Stimulated activated CD4-positive, alpha-beta T cell treated with anti-CD3 and anti-CD28 coated beads, TNF-alpha, amount 100 ng/mL, for 4 hours (primary cell): ENCODE results near the gene MND1.
A peak's percentile ranks its signal among the peaks of the same experiment; 100 is the strongest.
"Not testable (repeated sequence)": the region's sequence is repeated elsewhere in the genome, so short reads cannot be mapped to it uniquely, and the experiment has no call there.

Source experiments
- DNase-seq, 3 experiments: peaks; one replicate each; pipeline ENCODE4 v3.0.0-alpha.2; 2020; ENCODE audit warnings: low read depth in 3 of 3

The MND1 gene

DNA sequence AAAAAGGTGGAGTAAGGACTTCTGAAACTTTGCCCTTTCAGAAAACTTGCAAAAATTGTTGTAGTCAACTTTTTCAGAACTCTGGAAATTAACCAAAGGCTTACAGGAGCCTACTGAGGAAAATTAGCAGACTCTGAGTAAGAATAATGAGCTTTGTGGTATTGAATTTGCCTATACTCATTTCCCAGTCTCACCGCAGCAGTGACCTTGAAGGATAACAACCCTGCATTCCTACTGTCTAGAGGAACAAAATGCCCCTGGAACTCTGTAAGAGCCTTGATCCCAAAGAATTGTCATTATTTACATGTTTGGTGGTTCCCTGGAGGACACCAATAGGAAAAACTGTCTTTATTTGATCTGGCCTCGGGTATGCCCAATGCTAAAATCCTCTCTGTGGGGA is 57.9 kb downstream of the MND1 start:
- no peak for DNase-seq

DNA sequence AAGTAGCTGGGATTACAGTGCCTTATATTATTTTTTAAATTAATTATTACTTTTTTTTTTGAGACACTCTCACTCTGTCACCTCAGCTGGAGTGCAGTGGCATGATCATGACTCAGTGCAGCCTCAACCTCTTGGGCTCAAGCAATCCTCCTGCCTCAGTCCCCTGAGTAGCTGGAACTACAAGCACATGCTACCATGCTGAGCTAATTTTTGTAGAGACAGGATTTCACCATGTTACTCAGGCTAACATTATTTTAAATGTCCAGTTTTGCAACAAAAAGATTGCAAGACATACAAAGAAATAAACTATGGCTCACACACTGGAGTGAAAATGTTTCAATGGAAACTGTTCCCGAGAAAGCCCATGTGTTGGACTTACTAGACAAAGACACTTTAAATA is 59.2 kb downstream of the MND1 start:
- DNase-seq, result no peak

DNA sequence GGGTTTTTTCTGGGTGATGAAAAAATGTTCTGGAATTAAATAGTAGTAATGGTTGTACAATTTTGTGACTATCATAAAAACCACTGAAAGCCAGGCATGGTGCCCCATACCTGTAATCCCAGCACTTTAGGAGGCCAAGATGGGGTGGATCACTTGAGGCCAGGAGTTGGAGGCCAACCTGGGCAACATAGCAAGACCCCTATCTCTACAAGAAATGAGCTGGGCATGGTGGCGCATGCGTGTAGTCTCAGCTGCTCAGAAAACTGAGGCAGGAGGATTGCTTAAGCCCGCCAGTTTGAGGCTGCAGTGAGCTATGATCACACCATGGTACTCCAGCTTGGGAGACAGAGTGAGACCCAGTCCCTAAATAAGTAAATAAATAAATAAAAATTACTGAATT is 63.4 kb downstream of the MND1 start:
- DNase-seq, result no peak

DNA sequence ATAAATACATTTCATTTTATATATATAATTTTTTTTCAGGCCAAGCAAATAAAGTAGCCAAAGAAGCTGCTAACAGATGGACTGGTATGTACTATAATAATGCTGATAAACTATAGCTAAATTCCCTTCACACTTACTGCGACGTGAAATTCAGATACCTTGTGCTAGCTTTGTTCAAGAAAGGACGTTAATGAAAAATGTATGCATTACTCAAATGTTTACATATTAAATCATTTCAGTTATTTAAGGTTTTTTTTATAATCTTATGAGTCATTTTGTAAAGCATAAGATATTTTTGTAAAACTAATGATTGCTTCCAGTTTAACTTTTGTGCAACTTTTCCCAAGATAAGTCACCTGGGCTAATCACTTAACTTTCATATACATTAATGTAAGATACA is 64.4 kb downstream of the MND1 start:
- no peak for DNase-seq

DNA sequence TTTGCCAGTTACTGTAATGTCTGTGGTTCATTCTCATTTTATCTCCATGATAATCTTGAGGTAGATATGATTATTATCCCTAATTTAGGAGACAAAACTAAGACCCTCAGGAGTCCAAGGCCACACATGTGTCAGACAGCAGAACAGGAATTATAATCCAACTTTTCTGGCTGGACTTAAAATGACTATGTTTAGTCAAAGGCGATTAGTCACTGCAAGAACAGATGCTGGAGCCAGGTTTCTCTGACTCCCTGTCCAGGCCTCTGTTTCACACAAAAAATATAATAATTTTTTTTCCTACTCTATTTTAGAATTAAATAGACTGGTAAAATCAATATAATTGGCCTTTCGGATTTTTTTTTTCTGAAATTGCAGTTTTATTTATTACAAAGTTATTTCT is 64.9 kb downstream of the MND1 start:
- DNase-seq, result no peak

DNA sequence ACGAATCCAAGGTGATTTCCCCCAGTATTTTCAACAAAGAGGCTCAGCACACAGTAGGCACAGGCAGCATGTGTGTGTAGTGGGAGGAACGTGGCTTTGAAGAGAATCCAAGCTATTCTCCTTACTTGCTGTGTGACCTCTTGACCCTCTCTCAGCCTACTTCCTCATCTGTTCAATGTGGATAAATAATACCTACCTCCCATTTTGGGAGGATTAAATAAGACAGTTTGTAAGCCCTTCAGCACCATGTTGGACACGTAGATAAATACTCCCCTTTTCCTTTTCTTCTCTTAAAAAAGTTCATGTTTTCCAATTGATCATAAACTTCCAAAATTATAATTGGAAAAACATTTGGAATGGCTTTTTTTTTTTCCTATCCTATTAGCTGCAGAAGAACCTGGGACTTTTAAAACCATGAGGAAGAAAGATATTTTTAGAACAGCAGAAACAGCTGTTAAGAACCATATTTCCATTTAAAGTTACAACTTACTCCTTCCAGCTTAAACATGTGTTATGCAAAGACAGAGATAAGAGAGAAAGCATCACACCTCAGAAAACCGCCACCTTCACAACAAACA is 65.5 kb downstream of the MND1 start:
- no peak for DNase-seq

DNA sequence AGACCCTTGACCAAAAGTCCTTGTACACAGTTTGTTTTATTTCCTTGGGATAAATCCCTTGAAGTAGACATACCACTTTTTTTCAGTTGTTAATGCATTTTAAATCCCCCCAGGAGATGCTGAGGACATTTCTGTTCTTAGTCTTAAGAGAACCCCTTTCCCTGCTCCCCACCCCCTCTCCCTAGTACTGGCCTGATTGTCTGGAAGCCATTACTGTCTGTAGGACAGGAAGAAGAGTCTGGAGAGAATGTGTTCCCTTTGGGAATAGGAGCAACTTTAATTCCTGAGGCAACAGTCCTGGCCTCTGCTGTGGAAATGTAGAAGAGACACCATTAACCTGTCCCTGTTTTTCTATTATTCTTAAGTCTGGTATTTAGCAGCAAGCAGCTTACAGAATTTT is 69.4 kb downstream of the MND1 start:
- DNase-seq, result no peak

DNA sequence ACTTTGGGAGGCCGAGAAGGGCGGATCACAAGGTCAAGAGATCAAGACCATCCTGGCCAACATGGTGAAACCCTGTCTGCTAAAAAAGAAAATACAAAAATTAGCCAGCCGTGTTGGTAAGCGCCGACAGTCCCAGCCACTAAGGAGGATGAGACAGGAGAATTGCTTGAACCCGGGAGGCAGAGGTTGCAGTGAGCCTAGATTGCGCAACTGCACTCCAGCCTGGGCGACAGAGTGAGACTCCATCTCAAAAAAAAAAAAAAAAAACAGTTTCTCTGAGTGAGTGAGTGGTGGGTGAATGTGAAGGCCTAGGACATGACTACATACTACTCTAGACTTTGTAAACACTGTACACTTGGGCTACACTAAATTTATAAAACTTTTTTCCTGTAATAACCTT is 72.0 kb downstream of the MND1 start:
- not testable (repeated sequence) for DNase-seq

DNA sequence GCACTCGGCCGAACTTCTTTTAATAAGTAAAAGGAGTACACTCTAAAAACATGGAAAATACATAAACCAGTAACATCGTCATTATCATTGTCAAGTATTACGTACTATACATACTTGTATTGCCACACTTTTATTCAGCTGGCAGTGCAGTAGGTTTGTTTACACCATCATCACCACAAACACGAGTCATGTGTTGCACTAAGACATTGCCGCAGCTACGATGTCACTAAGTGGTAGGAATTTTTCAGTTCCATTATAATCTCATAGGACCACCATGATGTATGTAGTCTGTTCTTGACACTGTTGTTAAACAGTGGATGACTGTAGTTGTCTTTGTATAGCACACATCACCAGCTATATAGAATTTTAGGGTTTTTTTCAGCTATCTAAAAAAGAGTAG is 73.6 kb downstream of the MND1 start:
- DNase-seq, result no peak

DNA sequence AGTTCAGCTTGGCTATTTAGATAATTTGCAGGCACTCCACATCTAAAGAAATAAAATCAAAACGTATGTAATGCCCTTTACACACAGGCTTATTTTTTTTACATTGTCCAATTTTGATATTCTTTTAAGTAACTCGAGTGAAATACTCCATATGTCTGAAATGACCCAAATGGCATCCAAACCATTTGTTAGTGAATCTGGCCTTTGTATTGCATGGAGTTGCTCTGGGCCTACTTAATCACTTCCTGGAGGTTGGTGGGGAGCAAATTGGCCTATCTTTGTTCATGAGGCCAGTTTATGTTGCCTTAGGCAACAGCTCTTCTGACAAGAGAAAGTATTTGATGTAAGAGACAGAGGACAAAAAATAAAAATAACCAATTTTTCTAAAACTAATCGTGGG is 74.1 kb downstream of the MND1 start:
- no peak for DNase-seq

DNA sequence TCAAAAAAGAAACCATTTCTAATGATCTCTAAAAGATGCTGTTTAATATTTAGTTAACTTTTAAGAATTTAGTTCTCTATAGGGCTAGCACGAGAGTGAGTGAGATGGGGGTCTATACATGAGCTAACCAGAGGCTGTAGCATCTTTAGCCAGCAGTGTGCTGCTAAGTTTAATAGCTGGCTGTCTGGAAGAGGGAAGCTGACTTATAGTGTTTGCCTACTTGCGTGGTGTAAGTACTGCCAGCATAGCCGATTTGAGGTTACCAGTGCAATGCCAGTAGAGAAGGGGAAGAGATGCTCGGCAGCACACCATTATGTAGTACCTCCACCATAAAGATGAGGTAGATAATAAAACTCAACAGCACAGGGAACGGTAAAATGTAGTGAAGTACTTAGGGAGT is 74.5 kb downstream of the MND1 start:
- no peak for DNase-seq

DNA sequence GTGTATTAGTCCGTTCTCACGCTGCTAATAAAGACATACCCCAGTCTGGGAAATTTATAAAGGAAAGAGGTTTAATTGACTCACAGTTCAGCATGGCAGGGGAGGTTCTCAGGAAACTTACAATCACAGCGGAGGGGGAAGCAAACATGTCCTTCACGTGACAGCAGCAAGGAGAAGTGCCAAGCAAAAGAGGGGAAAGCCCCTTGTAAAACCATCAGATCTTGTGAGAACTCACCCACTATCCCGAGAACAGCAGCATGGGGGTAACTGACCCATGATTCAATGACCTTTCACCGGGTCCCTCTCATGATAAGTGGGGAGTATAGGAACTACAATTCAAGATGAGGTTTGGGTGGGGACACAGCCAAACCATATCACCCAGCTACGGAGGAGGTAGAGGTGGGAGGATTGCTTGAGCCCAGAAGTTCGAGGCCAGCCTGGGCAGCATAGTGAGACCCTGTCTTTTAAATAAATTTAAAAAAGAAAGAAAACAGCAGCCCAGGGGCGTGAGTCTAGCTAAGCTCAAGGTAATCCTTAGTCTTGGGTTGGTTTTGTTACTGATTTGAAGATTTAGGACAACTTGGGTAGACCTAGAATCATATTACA is 75.3 kb downstream of the MND1 start:
- no peak for DNase-seq

DNA sequence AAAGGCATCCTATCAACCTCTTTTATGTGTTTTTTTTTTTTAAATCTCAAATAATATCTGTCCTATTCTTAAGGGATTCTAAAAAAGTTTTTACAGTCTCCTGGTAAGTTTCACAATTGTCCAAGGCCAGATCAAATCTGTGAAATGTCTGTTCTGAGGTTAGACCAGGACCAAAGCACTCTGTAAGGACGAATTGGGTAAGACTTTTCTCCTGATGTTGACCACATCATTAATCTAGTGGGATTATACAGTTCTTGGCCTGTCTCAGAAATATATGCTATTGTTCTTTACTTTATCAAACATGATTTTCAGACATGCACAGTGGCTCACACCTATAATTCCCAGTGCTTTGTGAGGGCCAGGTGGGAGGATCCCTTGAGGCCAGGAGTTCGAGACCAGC is 75.9 kb downstream of the MND1 start:
- no peak for DNase-seq

DNA sequence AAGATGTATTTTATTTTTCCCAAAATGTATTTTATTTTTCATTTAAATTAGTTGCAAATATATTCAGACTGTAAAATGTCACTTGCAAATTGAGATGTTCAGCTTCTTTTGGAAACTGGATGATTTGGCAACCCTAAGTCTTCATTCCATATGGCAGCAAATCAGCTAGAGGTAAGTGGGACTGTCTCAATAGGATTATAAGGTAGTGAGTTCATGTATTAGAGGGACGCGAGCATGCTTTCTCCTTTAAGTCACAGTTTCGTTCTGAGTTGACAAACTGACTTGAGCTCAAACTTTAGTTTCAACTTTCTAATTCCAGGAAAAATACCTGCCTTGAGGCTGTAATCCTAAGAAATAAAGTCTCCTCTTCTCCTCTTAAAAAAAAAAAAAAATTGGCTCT is 77.5 kb downstream of the MND1 start:
- no peak for DNase-seq

DNA sequence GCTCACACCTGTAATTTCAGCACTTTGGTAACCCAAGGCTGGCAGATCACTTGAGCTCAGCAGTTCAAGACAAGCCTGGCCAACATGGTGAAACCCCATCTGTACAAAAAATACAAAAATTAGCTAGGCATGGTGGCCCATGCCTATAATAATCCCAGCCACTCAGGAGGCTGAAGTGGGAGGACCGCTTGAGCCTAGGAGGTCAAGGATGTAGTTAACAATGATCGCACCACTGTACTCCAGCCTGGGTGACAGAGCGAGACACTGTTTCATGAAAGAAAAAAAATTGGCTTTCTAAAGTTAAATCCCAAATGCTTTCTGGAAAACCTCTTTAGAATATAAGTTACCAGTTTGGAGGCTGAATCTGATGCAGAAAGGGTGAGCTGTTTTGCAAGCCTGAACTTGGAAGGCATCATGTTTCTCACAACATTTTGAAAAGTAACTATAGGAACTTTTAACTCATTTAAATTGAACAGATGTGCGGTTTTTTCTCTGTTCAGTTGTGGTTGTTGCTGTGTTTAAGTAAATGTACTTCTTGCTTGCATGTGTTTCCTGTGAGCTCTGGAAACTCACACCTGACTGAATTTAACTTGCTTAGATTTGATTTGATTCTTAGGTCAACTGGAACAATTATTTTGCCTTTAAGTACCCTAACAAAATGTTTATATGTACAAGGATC is 81.9 kb downstream of the MND1 start:
- no peak for DNase-seq

DNA sequence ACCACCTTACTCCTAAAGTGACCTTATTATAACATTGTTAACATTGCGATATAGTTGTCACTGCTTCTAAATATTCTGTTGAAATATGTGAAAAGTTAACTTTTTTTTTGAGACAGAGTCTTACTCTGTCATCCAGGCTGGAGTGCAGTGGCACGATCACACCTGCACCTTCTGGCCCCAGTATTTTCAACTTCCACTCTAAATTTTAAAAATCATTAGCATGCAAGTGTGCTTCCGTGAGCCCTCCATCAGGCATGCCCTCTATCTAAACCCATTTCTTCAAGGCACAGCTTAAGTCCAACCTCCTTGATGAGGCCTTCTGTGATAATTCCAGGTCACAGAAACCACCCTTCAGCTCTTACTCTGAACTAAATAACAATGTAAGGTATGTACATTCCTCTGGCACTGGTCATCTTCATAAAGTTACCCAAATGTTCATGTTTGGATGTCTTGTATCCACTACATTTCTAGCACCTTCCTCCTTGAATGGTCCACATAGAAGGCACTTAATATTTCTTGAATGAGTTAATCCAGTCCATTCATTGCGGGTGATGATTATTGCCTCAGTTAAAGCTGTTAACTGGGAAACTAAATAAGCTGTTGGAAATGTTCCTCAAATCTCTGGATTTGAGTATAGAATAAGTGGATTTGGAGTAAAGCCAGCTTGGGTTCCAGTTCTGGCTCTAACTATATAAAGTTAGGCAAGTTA is 83.0 kb downstream of the MND1 start:
- DNase-seq, result no peak

DNA sequence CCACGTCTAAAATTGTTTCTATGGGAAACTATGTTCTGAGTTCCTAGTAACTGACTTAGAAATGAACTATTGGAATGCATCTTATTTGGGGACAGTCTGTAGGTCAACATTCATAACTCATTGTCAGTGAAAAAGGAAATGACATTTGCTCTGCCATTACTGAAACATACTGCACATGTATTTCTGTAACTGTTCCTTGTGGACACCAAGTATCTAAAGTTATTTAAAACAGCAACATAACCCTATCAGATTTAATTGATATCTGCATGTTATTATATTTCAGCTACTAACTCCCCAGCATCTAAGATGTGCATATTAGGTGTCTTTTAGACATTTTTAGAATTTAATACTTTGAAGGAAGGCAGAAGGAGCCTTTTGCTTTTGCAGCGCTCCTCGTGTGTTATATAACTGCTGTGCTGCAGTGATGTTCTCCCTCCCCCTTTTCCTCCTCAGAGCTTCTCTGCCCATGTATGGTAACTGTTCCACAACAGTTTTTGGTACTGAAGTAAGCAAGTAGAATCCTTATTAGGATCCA is 84.5 kb downstream of the MND1 start:
- no peak for DNase-seq

DNA sequence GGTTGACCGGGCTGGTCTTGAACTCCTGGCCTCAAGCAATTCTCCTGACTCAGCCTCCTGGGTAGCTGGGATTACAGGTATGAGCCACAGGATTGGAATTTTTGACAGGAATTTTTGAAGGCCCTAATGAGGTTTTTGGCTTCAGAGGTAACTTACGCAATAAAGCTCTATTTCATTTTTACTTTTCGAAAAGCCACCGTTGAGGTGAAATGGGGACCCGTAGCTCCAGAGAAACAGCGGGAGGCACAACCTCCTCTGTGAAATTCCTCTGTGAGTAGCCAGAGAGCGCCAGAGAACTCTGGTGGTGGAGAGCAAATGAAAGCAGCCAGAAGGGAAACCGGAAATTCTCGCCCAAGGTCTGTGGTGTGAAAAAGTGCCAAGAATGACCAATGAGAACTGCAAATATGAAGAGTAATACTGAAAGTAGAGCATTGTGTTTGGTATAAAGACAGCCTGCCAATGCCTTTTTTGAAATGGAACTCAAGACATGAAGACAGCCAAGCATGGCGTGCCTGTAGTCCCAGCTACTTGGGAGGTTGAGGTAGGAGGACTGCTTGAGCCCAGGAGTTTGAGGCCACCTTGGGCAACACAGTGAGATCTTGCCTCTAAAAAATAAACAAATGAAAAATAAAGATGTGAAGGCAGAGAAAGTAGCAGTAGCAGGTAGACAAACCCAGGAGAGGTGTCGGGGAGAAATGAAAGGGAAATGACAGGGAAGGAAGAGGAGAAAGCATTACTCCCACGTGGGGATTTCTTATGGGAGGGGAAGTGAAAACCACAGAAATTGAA is 88.7 kb downstream of the MND1 start:
- DNase-seq, result peak in 2 of 3 experiments; percentile 31 to 47

DNA sequence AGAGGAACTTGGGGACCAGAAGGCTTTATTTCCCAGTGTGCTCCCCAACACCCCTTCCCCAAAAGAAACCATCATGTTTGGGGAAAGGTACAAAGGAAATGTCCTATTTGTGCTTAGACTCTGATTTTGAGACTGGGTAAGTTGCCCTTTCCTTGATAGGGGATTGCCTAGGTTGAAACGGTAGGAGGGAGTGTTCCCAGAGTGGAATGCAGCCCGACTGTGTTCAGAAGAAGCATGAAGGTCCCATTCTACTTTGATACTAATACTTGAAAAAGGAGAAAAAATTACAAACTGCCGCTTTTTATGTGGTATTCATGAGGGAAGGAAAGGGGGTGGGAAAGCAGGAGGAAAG is 89.2 kb downstream of the MND1 start:
- no peak for DNase-seq

DNA sequence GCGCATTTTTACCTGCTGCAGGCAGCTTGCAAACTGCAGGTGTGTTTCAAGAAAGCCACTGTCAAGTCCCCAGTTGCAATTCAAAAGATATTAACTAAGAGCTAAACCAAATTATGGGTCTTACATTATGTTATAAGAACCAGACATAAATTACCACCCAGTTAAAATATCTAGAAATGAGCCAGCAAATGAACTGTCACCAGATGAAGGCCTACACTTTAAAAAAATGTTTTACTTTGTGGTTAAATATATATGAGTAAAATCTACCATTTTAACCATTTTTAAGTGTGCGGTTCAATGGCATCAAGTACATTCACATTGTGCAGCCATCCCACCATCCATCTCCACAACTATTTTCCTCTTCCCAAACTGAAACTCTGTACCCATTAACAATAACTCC is 89.7 kb downstream of the MND1 start:
- DNase-seq, result no peak

DNA sequence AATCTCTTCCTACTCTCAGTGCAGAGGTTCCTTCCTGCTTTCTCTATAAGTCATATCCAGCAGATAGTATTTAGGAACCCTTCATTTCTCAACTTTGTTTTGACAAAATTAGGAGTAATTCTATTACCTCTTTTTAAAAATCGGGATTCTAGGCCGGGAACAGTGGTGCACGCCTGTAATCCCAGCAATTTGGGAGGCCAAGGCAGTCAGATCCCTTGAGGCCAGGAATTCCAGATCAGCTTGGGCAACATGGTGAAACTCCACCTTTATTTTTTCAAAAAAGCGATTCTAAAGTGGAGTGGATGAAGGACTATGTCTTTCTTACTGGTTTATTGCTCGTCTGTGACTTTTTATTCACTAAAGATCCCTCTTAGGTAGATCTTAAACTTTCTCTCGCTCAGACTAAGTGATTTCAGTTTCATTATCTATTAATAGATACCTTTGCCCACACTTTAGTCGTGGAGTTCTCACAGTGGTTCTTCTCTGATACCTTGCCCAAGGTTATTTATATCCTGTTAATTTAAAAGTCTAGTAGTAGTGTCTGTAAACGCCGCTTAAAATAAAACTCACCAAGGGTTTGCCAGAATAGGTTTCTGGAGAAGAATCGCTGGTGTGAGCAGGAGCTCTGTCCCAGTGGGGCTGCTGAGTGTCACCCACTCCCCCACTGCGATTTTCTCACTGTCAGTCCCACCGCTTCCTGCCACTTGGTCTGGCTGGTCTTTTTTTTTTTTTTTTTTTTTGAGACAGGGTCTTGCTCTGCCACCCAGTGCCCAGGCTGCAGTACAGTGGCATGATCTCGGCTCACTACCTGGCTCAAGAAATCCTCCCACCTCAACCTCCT is 94.6 kb downstream of the MND1 start:
- DNase-seq, result peak in 2 of 3 experiments; percentile 11 to 21
